ENCODE measurements around the gene KCNE3. TPM values are rescaled to one million over a fixed set of nuclear protein-coding genes. Genes with fewer than 3 reads are reported as not detected.

The KCNE3 gene
- total RNA-seq, 1 experiment from 2014 or later = 4.9 TPM

DNA sequence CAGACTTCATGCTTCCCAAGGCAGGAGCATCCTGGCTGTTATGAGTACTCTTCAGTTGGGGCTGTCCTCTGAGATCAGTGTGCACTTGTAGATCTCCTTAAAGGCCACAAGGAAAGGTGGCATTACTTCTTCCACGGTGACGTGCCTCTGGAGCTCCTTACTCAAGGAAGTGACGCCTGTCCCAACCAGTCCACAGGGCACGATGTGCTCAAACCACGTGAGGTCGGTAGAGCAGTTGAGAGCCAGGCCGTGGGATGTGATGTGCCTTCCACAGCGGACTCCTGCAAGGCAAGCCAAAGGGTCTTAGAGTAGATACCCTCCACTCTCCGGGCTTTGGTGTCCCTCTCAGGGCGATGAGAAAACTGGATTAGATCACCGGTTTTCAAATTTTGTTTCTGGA, 24.7 kb upstream of the KCNE3 start:
- Histone ChIP-seq H3K18ac (ENCODE audit: insufficient read length, low read depth, low read length) (peak overlapping the region; percentile 2), H4K5ac (ENCODE audit: insufficient read length, low read depth, low read length) (no peak overlapping the region), H3K4me1 (ENCODE audit: insufficient read depth, low read length) (no peaks in the 10 kb centered on the region; the same call in 1 of the 2 replicates), H3K79me2 (ENCODE audit: insufficient read depth, low read length) (no peaks in the 10 kb centered on the region), H2AK5ac (ENCODE audit: insufficient read length, low read length) (no peak overlapping the region), H2AFZ (ENCODE audit: low read length) (no peak overlapping the region), H4K91ac (ENCODE audit: insufficient read length, low read depth, low read length) (no peak overlapping the region), H2BK120ac (ENCODE audit: low read depth, low read length, poor library complexity, severe bottlenecking) (no peak overlapping the region), H3K79me1 (ENCODE audit: insufficient read depth, low read depth, low read length, poor library complexity, severe bottlenecking) (no peaks in the 10 kb centered on the region), H3K56ac (ENCODE audit: insufficient read length, low read depth, low read length) (no peak overlapping the region), H2BK5ac (ENCODE audit: insufficient read length, low read length) (no peak overlapping the region), H3K9ac (ENCODE audit: extremely low read depth, insufficient read length, low read length) (peak overlapping the region; percentile 3), H3K23me2 (ENCODE audit: insufficient read length, low read depth, low read length, poor library complexity, severe bottlenecking) (peaks cover 8% of the 10 kb centered on the region), H2BK20ac (ENCODE audit: low read depth, low read length, poor library complexity, severe bottlenecking) (no peak overlapping the region), H3K14ac (ENCODE audit: insufficient read depth, low read length) (no peak overlapping the region), H3K9me3 (ENCODE audit: control insufficient read depth, low read depth, low read length) (no peaks in the 10 kb centered on the region), H4K8ac (replicated peaks; ENCODE audit: insufficient read length, low read depth, low read length) (no peak overlapping the region), H3T11ph (ENCODE audit: low read length) (no peak overlapping the region), H3K27me3 (ENCODE audit: insufficient read depth, low read length) (no peaks in the 10 kb centered on the region), H3K4me2 (ENCODE audit: insufficient read depth, insufficient read length, low read length) (no peak overlapping the region), H3K27ac (ENCODE audit: insufficient read length, low read depth, low read length) (no peak overlapping the region), H4K20me1 (ENCODE audit: control insufficient read depth, insufficient read depth, insufficient read length) (no peaks in the 10 kb centered on the region), H2BK12ac (ENCODE audit: insufficient read length, low read depth, low read length) (no peak overlapping the region), H3K4ac (ENCODE audit: low read depth, low read length) (no peak overlapping the region), H3K23ac (ENCODE audit: insufficient read length, low read depth, low read length) (no peak overlapping the region), H2BK15ac (ENCODE audit: low read depth, low read length) (no peak overlapping the region)
- H3K4me3 Mint-ChIP-seq = peak overlapping the region; percentile 67 to 77
- no peak for DNase-seq
- TF ChIP-seq CTCF (conservative IDR thresholded peaks at IDR 0.05) = no peak
- peaks cover 9 to 15% of the 10 kb centered on the region in 2 experiments for H3K9me3 Mint-ChIP-seq
- WGBS (ENCODE audit: extremely low coverage, insufficient read length, low lambda C conversion rate) = no CpG with 5 or more reads among the region's 11 CpGs
- peaks cover 13 to 30% (median 14%) of the 10 kb centered on the region in 3 experiments for H3K36me3 Mint-ChIP-seq (ENCODE audit: insufficient read depth in 1 of 3, low read depth in 3 of 3)
- H3K27ac Mint-ChIP-seq = peak overlapping the region; percentile 83 to 92 (median 91); a peak in 4 of 7 replicates
- H3K27me3 Mint-ChIP-seq (ENCODE audit: low read depth) = no peaks in the 10 kb centered on the region
- peaks cover 13 to 21% of the 10 kb centered on the region in 2 experiments for H3K4me1 Mint-ChIP-seq

Data from H9 (cell line).